GM10266 (cell line): ENCODE measurements around the gene KLKB1.
"Not testable (repeated sequence)": the region's sequence is repeated elsewhere in the genome, so short reads cannot be mapped to it uniquely, and the experiment has no call there.

Experiments used
- DNase-seq: peaks from one replicate; pipeline ENCODE4 v3.0.0; 2012; ENCODE audit errors: extremely low spot score
- TF ChIP-seq, protein P1 (sequence below): IDR thresholded peaks from 2 replicates; pipeline ENCODE4 v1.5.1; 2012; ENCODE audit warnings: mild to moderate bottlenecking, low read depth; ENCODE audit not compliant: control insufficient read depth, insufficient read depth; ENCODE audit errors: missing control alignments

Gene KLKB1

DNA sequence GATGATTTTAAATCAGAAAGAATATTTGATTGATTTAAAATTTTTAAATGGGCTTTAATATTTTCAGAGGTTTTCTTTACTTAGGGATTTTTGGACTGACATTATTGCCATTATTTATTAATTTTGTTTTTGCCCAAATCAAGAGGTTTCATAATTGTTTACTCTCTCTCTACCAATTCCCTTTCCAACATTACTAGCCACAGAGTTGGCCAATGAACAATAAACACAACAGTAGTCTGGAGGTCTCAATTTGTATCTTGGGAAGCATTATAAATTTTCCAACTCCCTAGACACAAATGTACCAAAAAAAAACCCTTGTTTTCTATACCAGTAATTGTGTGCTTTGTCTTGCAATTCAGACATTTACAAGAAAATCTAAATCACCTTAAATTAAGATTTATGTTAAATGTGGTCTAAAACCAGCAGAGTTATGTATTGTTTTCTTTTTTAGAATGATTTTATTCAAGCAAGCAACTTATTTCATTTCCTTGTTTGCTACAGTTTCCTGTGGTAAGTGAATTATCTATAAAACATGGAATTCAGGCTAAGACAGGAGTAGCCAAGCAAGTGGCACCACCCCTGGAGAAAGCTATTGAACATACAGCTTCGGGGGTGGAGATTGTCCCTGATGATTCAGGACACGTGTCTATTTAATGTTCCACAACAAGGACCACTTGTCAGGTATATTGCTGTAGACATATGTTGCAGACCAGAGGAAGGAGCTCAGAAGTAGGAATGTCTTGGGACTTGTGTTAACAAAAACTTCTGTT lies 622 bp downstream of the KLKB1 start:
- DNase-seq = no peak
- TF ChIP-seq, protein P1, sequence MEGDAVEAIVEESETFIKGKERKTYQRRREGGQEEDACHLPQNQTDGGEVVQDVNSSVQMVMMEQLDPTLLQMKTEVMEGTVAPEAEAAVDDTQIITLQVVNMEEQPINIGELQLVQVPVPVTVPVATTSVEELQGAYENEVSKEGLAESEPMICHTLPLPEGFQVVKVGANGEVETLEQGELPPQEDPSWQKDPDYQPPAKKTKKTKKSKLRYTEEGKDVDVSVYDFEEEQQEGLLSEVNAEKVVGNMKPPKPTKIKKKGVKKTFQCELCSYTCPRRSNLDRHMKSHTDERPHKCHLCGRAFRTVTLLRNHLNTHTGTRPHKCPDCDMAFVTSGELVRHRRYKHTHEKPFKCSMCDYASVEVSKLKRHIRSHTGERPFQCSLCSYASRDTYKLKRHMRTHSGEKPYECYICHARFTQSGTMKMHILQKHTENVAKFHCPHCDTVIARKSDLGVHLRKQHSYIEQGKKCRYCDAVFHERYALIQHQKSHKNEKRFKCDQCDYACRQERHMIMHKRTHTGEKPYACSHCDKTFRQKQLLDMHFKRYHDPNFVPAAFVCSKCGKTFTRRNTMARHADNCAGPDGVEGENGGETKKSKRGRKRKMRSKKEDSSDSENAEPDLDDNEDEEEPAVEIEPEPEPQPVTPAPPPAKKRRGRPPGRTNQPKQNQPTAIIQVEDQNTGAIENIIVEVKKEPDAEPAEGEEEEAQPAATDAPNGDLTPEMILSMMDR = no peak

DNA sequence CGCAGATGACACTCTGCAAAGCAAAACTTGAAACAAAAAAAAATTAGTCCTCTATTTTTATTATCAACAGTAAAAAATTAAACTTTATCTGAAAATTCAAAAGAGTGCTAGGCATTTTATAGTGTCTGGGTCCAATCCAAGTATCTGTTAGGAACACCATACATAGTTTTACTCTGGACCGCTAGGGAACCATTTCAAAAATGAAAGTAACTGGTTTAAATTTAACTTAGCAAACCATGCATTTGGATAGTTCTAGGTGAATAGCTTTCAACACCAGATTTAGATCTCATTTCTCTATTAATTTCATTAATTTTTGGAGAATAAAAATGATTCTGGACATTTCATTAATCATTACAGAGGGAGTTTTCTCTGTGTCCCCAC lies 1.2 kb downstream of the KLKB1 start:
- TF ChIP-seq, protein P1 = no peak
- no peak for DNase-seq

DNA sequence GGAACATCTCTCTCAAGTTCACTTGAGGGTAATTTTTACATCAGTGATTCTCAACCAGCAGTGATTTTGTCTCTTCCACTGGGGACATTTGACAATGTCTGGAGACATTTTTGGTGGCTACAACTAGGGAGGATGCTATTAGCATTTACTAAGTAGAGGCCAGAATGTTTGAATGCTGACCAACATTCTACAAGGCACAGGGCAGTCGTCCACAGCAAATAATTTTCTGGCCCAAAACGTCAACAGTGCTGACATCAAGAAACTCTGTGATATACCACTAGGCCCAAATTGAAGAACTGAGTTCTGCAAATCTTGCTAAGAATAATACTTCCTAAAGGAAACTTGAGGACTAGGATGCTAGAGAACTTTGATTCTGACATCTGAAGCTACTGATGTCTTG lies 7.1 kb downstream of the KLKB1 start:
- no peak for DNase-seq
- TF ChIP-seq, protein P1 = no peak

DNA sequence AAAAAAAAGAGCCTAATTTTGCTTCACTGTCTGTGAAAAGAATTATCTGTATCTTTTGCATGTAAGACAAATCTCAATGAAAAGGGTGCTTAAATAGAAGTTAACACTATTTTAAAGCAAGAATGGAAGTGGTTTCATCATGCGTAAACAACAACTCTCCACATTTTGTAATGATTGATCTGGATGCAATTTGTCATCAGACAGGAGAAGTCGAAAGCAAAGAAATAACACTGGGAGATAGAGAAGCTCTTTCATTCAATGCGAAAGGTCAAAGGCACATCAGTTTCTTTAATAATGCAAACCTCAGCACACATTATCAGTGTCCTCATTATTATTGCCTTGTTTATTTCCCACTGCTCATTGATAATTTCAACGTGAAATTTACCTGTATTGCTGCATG lies 8.8 kb downstream of the KLKB1 start:
- TF ChIP-seq, protein P1 = no peak
- no peak for DNase-seq

DNA sequence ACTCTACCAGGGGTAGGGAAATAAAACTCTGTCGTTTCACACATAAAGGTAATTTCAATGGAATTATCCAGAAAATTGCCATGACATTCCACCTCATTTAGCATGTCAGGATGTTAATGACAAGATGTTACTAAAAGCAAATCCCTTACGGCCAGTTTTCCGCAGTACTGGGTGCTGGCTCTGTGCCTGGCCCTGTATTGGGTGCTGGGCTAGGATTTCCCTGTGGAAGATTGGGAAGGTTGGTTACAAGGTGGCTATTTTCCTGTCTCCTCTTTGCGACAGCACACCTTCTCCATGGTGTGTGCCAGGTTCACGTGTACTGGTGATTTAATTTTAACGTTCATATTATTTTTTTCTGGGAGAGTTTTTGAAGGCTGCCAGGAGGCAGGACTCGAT lies 13.1 kb downstream of the KLKB1 start:
- TF ChIP-seq, protein P1 = no peak
- no peak for DNase-seq

DNA sequence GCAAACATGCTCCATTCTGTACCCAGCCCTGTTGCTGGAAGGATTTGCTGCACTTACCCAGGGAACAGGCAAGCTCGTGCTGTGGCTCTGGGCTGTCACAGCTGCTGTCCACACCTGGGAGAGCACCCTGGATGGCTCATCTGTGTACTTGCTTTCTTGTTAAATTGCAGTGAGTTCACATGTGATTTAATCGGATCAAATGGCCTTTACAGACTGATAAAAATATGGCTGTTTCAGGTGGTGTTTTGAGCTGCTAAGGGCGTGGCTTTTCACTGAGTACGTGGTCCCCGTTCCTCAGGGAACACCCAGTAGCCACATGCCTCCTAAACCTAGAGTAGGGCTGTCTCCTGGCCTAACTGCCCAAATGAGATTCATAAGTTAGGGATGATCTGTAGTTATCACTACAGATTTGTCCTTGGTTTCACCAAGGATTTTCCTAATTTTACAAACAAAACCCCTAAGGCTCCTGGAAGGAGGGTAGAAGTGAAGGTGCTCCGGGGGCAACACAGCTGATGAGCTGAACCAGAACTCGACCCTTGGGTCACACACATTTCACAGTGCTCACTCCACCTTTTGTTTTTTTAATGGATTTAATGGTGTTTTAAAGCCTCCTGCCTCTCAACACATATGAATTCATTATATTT lies 13.7 kb downstream of the KLKB1 start:
- TF ChIP-seq, protein P1 = no peak
- DNase-seq = no peak

DNA sequence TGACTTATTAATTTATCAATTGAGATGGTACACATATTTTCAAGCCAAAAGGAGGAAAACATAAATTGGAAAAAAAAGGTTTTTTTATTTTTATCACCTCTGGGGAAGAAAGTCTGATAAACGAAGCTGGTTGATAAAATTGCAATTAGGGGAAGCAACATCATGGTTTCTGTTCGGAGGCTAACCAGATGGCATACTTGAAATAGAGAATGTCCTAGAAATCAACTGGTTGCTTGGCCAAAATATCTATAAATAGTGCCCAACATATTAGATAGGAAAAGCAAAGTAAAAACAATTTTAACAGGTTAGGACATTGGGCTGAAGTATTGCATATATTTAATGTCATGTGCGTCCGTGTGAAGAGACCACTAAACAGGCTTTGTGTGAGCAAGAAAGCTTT lies 14.3 kb downstream of the KLKB1 start:
- no peak for DNase-seq
- TF ChIP-seq, protein P1 = no peak

DNA sequence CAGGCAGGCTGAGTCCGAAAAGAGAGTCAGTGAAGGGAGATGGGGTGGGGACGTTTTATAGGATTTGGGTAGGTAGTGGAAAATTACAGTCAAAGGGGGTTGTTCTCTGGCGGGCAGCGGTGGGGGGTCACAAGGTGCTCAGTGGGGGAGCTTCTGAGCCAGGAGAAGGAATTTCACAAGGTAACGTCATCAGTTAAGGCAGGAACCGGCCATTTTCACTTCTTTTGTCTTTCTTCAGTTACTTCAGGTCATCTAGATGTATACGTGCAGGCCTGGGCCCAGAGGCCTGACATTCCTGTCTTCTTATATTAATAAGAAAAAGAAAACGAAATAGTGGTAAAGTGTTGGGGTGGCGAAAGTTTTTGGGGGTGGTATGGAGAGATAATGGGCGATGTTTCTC lies 14.7 kb downstream of the KLKB1 start:
- not testable (repeated sequence) for DNase-seq
